IMR-90 (cell line): ENCODE measurements around the gene LRFN2. TPM values are rescaled to one million over a fixed set of nuclear protein-coding genes. Genes with fewer than 3 reads are reported as not detected.

Source experiments
- ATAC-seq: fragments of 200-7000 bp; cut with Tn5 transposase; 2 replicates; pipeline ENCODE4 v1.9.1; 2020; ENCODE audit warnings: low read depth, mild to moderate bottlenecking, moderate library complexity
- BruUV-seq: library from RNA; stranded (reverse); fragments of 400-500 nt; replicated peaks from 2 replicates; lab custom pipeline; 2021; lab: Mats Ljungman, UMichigan
- CTCF ChIA-PET: fragments of 300-600 bp; formaldehyde crosslinking; extraction: SDS; loops from one replicate; lab custom pipeline; 2021; ENCODE audit warnings: antibody characterized with exemption; lab: Yijun Ruan, JAX
- POLR2A ChIA-PET: fragments of 300-600 bp; sonication (Branson Sonifier 250); formaldehyde crosslinking; loops from one replicate; lab custom pipeline; 2022; ENCODE audit warnings: antibody characterized with exemption; ENCODE audit not compliant: unreplicated experiment; lab: Charles Lee
- DNase-seq: peaks from one replicate; pipeline ENCODE4 v3.0.0; 2013
- H2AFZ ChIP-seq: replicated peaks from 2 replicates; pipeline ENCODE3; 2013; ENCODE audit warnings: low read length, mild to moderate bottlenecking; ENCODE audit not compliant: poor library complexity
- H2AK5ac ChIP-seq: 2 replicates; pipeline ENCODE4 v1.6.1; 2013; ENCODE audit warnings: low read depth, low read length, inconsistent platforms
- H2AK9ac ChIP-seq: replicated peaks from 2 replicates; pipeline ENCODE3; 2013; ENCODE audit warnings: mild to moderate bottlenecking, low read depth, low read length, moderate library complexity; ENCODE audit not compliant: poor library complexity
- H2BK120ac ChIP-seq: 2 replicates; pipeline ENCODE4 v1.6.1; 2013; ENCODE audit warnings: low read depth, low read length, inconsistent platforms
- H2BK15ac ChIP-seq: 3 replicates; pipeline ENCODE4 v1.6.1; 2013; ENCODE audit warnings: low read depth, low read length, inconsistent platforms
- H2BK20ac ChIP-seq: 2 replicates; pipeline ENCODE4 v1.6.1; 2013; ENCODE audit warnings: low read depth, mild to moderate bottlenecking, inconsistent platforms, low read length, moderate library complexity
- H2BK5ac ChIP-seq: 2 replicates; pipeline ENCODE4 v1.6.1; 2013; ENCODE audit warnings: mild to moderate bottlenecking, low read depth, low read length, inconsistent platforms; ENCODE audit not compliant: poor library complexity, severe bottlenecking
- H3K14ac ChIP-seq: replicated peaks from 2 replicates; pipeline ENCODE4 v1.6.1; 2013; ENCODE audit warnings: low read depth, low read length, inconsistent platforms
- H3K18ac ChIP-seq: 2 replicates; pipeline ENCODE4 v1.6.1; 2013; ENCODE audit warnings: low read depth, low read length, control low read depth
- H3K23ac ChIP-seq: 2 replicates; pipeline ENCODE4 v1.6.1; 2013; ENCODE audit warnings: low read depth, low read length, inconsistent platforms
- H3K27ac ChIP-seq: 2 replicates; pipeline ENCODE4 v1.5.1; 2013; ENCODE audit warnings: mild to moderate bottlenecking, control low read depth, low read length; ENCODE audit not compliant: insufficient read depth
- H3K27me3 ChIP-seq: 2 replicates; pipeline ENCODE4 v1.6.1; 2013; ENCODE audit warnings: low read length; ENCODE audit not compliant: control insufficient read depth, insufficient read depth
- H3K36me3 ChIP-seq: 2 replicates; pipeline ENCODE4 v1.6.1; 2013; ENCODE audit warnings: low read length, mixed read lengths; ENCODE audit not compliant: control insufficient read depth, insufficient read depth
- H3K4ac ChIP-seq: 2 replicates; pipeline ENCODE4 v1.6.1; 2013; ENCODE audit warnings: low read depth, low read length, inconsistent platforms
- H3K4me1 ChIP-seq: 2 replicates; pipeline ENCODE4 v1.6.1; 2013; ENCODE audit warnings: low read length, mixed read lengths; ENCODE audit not compliant: control insufficient read depth, insufficient read depth
- H3K4me2 ChIP-seq: 2 replicates; pipeline ENCODE4 v1.6.1; 2013; ENCODE audit warnings: low read depth, mild to moderate bottlenecking, control low read depth, low read length, moderate library complexity
- H3K4me3 ChIP-seq: 2 replicates; pipeline ENCODE4 v1.5.1; 2013; ENCODE audit warnings: low read depth, mild to moderate bottlenecking, control low read depth, low read length, moderate library complexity; ENCODE audit not compliant: insufficient read depth
- H3K56ac ChIP-seq: 2 replicates; pipeline ENCODE4 v1.6.1; 2013; ENCODE audit warnings: low read length, inconsistent platforms; ENCODE audit not compliant: insufficient read depth; ENCODE audit errors: extremely low read depth
- H3K79me1 ChIP-seq, 2 experiments: 2 replicates each; pipeline ENCODE4 v1.6.1; 2013; ENCODE audit warnings: low read length in 2 of 2, inconsistent platforms in 1 of 2, low read depth in 1 of 2
- H3K9ac ChIP-seq: 2 replicates; pipeline ENCODE4 v1.6.1; 2013; ENCODE audit warnings: low read depth, low read length, control low read depth
- H3K9me1 ChIP-seq: 2 replicates; pipeline ENCODE4 v1.6.1; 2013; ENCODE audit warnings: low read length, inconsistent platforms; ENCODE audit not compliant: insufficient read depth
- H3K9me3 ChIP-seq: 2 replicates; pipeline ENCODE4 v1.6.1; 2013; ENCODE audit warnings: low read length; ENCODE audit not compliant: control insufficient read depth, insufficient read depth
- H4K20me1 ChIP-seq: 2 replicates; pipeline ENCODE4 v1.6.1; 2013; ENCODE audit warnings: low read length, inconsistent platforms; ENCODE audit not compliant: insufficient read depth
- H4K5ac ChIP-seq: 2 replicates; pipeline ENCODE4 v1.6.1; 2013; ENCODE audit warnings: mild to moderate bottlenecking, low read depth, low read length, control low read depth
- H4K8ac ChIP-seq, 2 experiments: 2 replicates each; pipeline ENCODE4 v1.6.1; 2013; ENCODE audit warnings: low read depth in 2 of 2, low read length in 2 of 2, control low read depth in 1 of 2, inconsistent platforms in 1 of 2
- H4K91ac ChIP-seq: 2 replicates; pipeline ENCODE4 v1.6.1; 2013; ENCODE audit warnings: low read depth, low read length, inconsistent platforms; ENCODE audit not compliant: insufficient read depth
- BHLHE40 ChIP-seq: fragments of 150-350 bp; IDR thresholded peaks from 2 replicates; pipeline ENCODE4 v1.6.1; 2016; ENCODE audit warnings: mild to moderate bottlenecking, low read depth, low read length
- CHD1 ChIP-seq: IDR thresholded peaks from 2 replicates; pipeline ENCODE4 v1.6.1; 2012; ENCODE audit warnings: low read depth, low read length, improper control_type of control experiment
- FOS ChIP-seq: fragments of 150-350 bp; IDR thresholded peaks from 2 replicates; pipeline ENCODE4 v1.6.1; 2016; ENCODE audit warnings: low read depth, low read length
- POLR2A ChIP-seq: IDR thresholded peaks from 2 replicates; pipeline ENCODE4 v1.6.1; 2012; ENCODE audit warnings: mild to moderate bottlenecking, low read depth, low read length
- RAD21 ChIP-seq: IDR thresholded peaks from 2 replicates; pipeline ENCODE4 v1.6.1; 2012; ENCODE audit warnings: low read length, improper control_type of control experiment
- RCOR1 ChIP-seq: IDR thresholded peaks from 2 replicates; pipeline ENCODE4 v1.6.1; 2012; ENCODE audit warnings: mild to moderate bottlenecking, low read length, improper control_type of control experiment; ENCODE audit not compliant: insufficient replicate concordance
- SMC3 ChIP-seq: fragments of 150-350 bp; IDR thresholded peaks from 2 replicates; pipeline ENCODE4 v1.6.1; 2016; ENCODE audit warnings: low read depth, mild to moderate bottlenecking, antibody characterized with exemption, low read length, moderate library complexity
- WGBS, 2 experiments: methylation state at CpG; one replicate each; pipeline versions ENCODE4 v1.1.5 to v1.1.7; 2013; ENCODE audit warnings: missing lambda C conversion rate in 2 of 2; ENCODE audit not compliant: insufficient read length in 1 of 2; ENCODE audit errors: extremely low coverage in 2 of 2; 5-methylcytosine and 5-hydroxymethylcytosine counted together
- dilution Hi-C: fragments of 300-500 bp; cut with HindIII; formaldehyde crosslinking; loops from one replicate; pipeline ENCODE4 v1.14.3; 2018; ENCODE audit warnings: low sequenced_read_pairs; ENCODE audit not compliant: unreplicated experiment
- in situ Hi-C: fragments of 300-500 bp; cut with MboI; formaldehyde crosslinking; loops from 3 replicates; pipeline ENCODE4 v1.14.3; 2019; ENCODE audit warnings: low sequenced_read_pairs, inconsistent platforms, mixed read lengths
- intact Hi-C: fragments of 100-400 bp; cut with micrococcal nuclease; formaldehyde crosslinking; loops from 2 replicates; pipeline ENCODE4 v1.10.0; 2022
- polyA plus RNA-seq, 3 experiments: library from polyadenylated mRNA; depleted of rRNA; stranded (reverse); fragments of >200 nt; gene quantifications; 2 replicates each; pipeline ENCODE4 v1.2.3, GENCODE V29; 2012; ENCODE audit warnings: low replicate concordance in 1 of 3
- total RNA-seq: library from RNA; depleted of rRNA; stranded (reverse); fragments of >200 nt; gene quantifications from 2 replicates; pipeline ENCODE4 v1.2.3, GENCODE V29; 2012

Gene LRFN2
- total and polyA plus RNA-seq, 2 of the 4 experiments (the other 2 are of a cell fraction): not detected

- H4K91ac ChIP-seq: no peak overlapping the region
- no peak overlapping the region for H3K4me2 ChIP-seq
- H4K8ac ChIP-seq: no peak overlapping the region
- WGBS, 2 experiments: no CpG with 5 or more reads among the region's 3 CpGs
- ChIA-PET CTCF (no interaction called here), POLR2A (no interaction called here)
- no peak overlapping the region for H2BK5ac ChIP-seq
- no peak overlapping the region for H3K9ac ChIP-seq
- no peak overlapping the region for H4K5ac ChIP-seq
- H2BK15ac ChIP-seq: no peak overlapping the region
- H3K27ac ChIP-seq: no peak overlapping the region
- no peak overlapping the region for H3K4me3 ChIP-seq
- H3K9me3 ChIP-seq: no peaks in the 10 kb centered on the region
- in situ Hi-C loops (no loop called here), dilution Hi-C loops (no loop called here), intact Hi-C loops (no loop called here)
- no peak overlapping the region for H3K18ac ChIP-seq
- no peak overlapping the region for H2BK20ac ChIP-seq
- H2BK120ac ChIP-seq: no peak overlapping the region
- H2AFZ ChIP-seq: no peak overlapping the region
- no peak overlapping the region for H3K4ac ChIP-seq
- H3K9me1 ChIP-seq: no peaks in the 10 kb centered on the region
- no peaks in the 10 kb centered on the region for H3K36me3 ChIP-seq
- H3K27me3 ChIP-seq: no peaks in the 10 kb centered on the region
- H3K79me1 ChIP-seq: no peaks in the 10 kb centered on the region
- H3K14ac ChIP-seq: no peak overlapping the region
- no peak overlapping the region for H2AK5ac ChIP-seq
- no peak for ATAC-seq
- no peaks in the 10 kb centered on the region for H4K20me1 ChIP-seq
- H3K23ac ChIP-seq: no peak overlapping the region
- H3K4me1 ChIP-seq: no peaks in the 10 kb centered on the region
- TF ChIP-seq RAD21: no peak
- no peak for TF ChIP-seq RCOR1
- no peak for TF ChIP-seq SMC3
- no peak for TF ChIP-seq FOS
- no peak for TF ChIP-seq BHLHE40
- no peak for TF ChIP-seq CHD1
- no peak for TF ChIP-seq POLR2A
- H2AK9ac ChIP-seq: no peak overlapping the region
- no peak overlapping the region for H3K56ac ChIP-seq
- DNase-seq: no peak
- no TSS peak for BruUV-seq
Measured at GRCh38 chr6:40391086-40391485, 196.1 kb downstream of the LRFN2 start.
